Left forelimb (tissue), 1 donor: ENCODE results near the gene GRID2.

Experiments
- DNase-seq: peaks from one replicate; pipeline ENCODE4 v3.0.0-alpha.2; 2018; ENCODE audit warnings: low spot score

Gene GRID2

GRCh38 chr4:93751411-93751810, 1447.6 kb downstream of the GRID2 start:
- no peak for DNase-seq

GRCh38 chr4:93756101-93756500, 1452.3 kb downstream of the GRID2 start:
- DNase-seq, result no peak

GRCh38 chr4:93759506-93759905, 1455.7 kb downstream of the GRID2 start:
- no peak for DNase-seq

- no peak for DNase-seq
Measured at GRCh38 chr4:93760284-93760683, 1456.5 kb downstream of the GRID2 start.

GRCh38 chr4:93761286-93761685, 1457.5 kb downstream of the GRID2 start:
- no peak for DNase-seq

GRCh38 chr4:93764639-93765246, 1461.0 kb downstream of the GRID2 start:
- DNase-seq, result no peak

GRCh38 chr4:93767917-93768316, 1464.2 kb downstream of the GRID2 start:
- no peak for DNase-seq

GRCh38 chr4:93770201-93770600, 1466.4 kb downstream of the GRID2 start:
- DNase-seq, result no peak

GRCh38 chr4:93771640-93772411, 1468.1 kb downstream of the GRID2 start:
- no peak for DNase-seq

- no peak for DNase-seq
Measured at GRCh38 chr4:93772858-93773257, 1469.1 kb downstream of the GRID2 start.

GRCh38 chr4:93775551-93775950, 1471.8 kb downstream of the GRID2 start:
- no peak for DNase-seq

- DNase-seq, result no peak
Measured at GRCh38 chr4:93776386-93777080, 1472.8 kb downstream of the GRID2 start.

GRCh38 chr4:93777081-93777460, 1473.3 kb downstream of the GRID2 start:
- no peak for DNase-seq

- DNase-seq, result no peak
Measured at GRCh38 chr4:93779228-93779627, 1475.5 kb downstream of the GRID2 start.

- DNase-seq, result no peak
Measured at GRCh38 chr4:93780080-93780479, 1476.3 kb downstream of the GRID2 start.

GRCh38 chr4:93781198-93781597, 1477.4 kb downstream of the GRID2 start:
- no peak for DNase-seq

GRCh38 chr4:93786149-93786548, 1482.4 kb downstream of the GRID2 start:
- DNase-seq, result no peak

- no peak for DNase-seq
Measured at GRCh38 chr4:93788712-93789111, 1484.9 kb downstream of the GRID2 start.

GRCh38 chr4:93791570-93792195, 1487.9 kb downstream of the GRID2 start:
- no peak for DNase-seq

- no peak for DNase-seq
Measured at GRCh38 chr4:93802045-93802444, 1498.3 kb downstream of the GRID2 start.

GRCh38 chr4:93809773-93810172, 1506.0 kb downstream of the GRID2 start:
- no peak for DNase-seq

- no peak for DNase-seq
Measured at GRCh38 chr4:93810340-93810992, 1506.7 kb downstream of the GRID2 start.
